ENCODE results near the gene ABTB2.

Gene ABTB2

GRCh38 chr11:34315394-34315793, 42.4 kb downstream of the ABTB2 start:
- DNase-seq (ENCODE audit: low spot score): no peak

GRCh38 chr11:34314936-34315335, 42.9 kb downstream of the ABTB2 start:
- DNase-seq (ENCODE audit: low spot score): no peak

- no peak for DNase-seq (ENCODE audit: low spot score)
Observed at GRCh38 chr11:34314176-34314575, 43.6 kb downstream of the ABTB2 start.

GRCh38 chr11:34313099-34313517, 44.7 kb downstream of the ABTB2 start:
- DNase-seq (ENCODE audit: low spot score): no peak

- no peak for DNase-seq (ENCODE audit: low spot score)
Observed at GRCh38 chr11:34311126-34311525, 46.7 kb downstream of the ABTB2 start.

GRCh38 chr11:34309965-34310364, 47.8 kb downstream of the ABTB2 start:
- no peak for DNase-seq (ENCODE audit: low spot score)

- DNase-seq (ENCODE audit: low spot score): no peak
Observed at GRCh38 chr11:34308913-34309585, 48.8 kb downstream of the ABTB2 start.

GRCh38 chr11:34308049-34308912, 49.5 kb downstream of the ABTB2 start:
- no peak for DNase-seq (ENCODE audit: low spot score)

- DNase-seq (ENCODE audit: low spot score): no peak
Observed at GRCh38 chr11:34305780-34306179, 52.0 kb downstream of the ABTB2 start.

GRCh38 chr11:34305193-34305592, 52.6 kb downstream of the ABTB2 start:
- no peak for DNase-seq (ENCODE audit: low spot score)

- DNase-seq (ENCODE audit: low spot score): no peak
Observed at GRCh38 chr11:34303028-34303570, 54.7 kb downstream of the ABTB2 start.

GRCh38 chr11:34302046-34302921, 55.5 kb downstream of the ABTB2 start:
- no peak for DNase-seq (ENCODE audit: low spot score)

- DNase-seq (ENCODE audit: low spot score): no peak
Observed at GRCh38 chr11:34300926-34301295, 56.9 kb downstream of the ABTB2 start.

- no peak for DNase-seq (ENCODE audit: low spot score)
Observed at GRCh38 chr11:34300026-34300925, 57.5 kb downstream of the ABTB2 start.

- no peak for DNase-seq (ENCODE audit: low spot score)
Observed at GRCh38 chr11:34299284-34299972, 58.4 kb downstream of the ABTB2 start.

- DNase-seq (ENCODE audit: low spot score): no peak
Observed at GRCh38 chr11:34298871-34299270, 58.9 kb downstream of the ABTB2 start.

GRCh38 chr11:34296412-34296811, 61.4 kb downstream of the ABTB2 start:
- DNase-seq (ENCODE audit: low spot score): no peak

GRCh38 chr11:34292546-34292945, 65.3 kb downstream of the ABTB2 start:
- DNase-seq (ENCODE audit: low spot score): no peak

- no peak for DNase-seq (ENCODE audit: low spot score)
Observed at GRCh38 chr11:34292111-34292510, 65.7 kb downstream of the ABTB2 start.

- DNase-seq (ENCODE audit: low spot score): no peak
Observed at GRCh38 chr11:34290926-34291325, 66.9 kb downstream of the ABTB2 start.

GRCh38 chr11:34288492-34288891, 69.3 kb downstream of the ABTB2 start:
- no peak for DNase-seq (ENCODE audit: low spot score)

Data from globus pallidus (tissue), 1 donor.